Glutamatergic neuron (in vitro differentiated cells): ENCODE results near the gene ABCA4. TPM values are rescaled to one million over a fixed set of nuclear protein-coding genes. Genes with fewer than 3 reads are reported as not detected.

Source experiments
- DNase-seq: peaks from one replicate; pipeline ENCODE4 v3.0.0; 2022
- H3K27ac Mint-ChIP-seq: one replicate; pipeline ENCODE4 v1.8.0; 2020; ENCODE audit warnings: mild to moderate bottlenecking, mixed read lengths, inconsistent platforms; ENCODE audit not compliant: unreplicated experiment
- H3K27me3 Mint-ChIP-seq: one replicate; pipeline ENCODE4 v1.8.0; 2020; ENCODE audit warnings: mild to moderate bottlenecking, moderate library complexity, mixed read lengths, inconsistent platforms; ENCODE audit not compliant: unreplicated experiment
- H3K36me3 Mint-ChIP-seq: one replicate; pipeline ENCODE4 v1.8.0; 2020; ENCODE audit warnings: mild to moderate bottlenecking, mixed read lengths, inconsistent platforms; ENCODE audit not compliant: unreplicated experiment
- H3K4me1 Mint-ChIP-seq: one replicate; pipeline ENCODE4 v1.8.0; 2020; ENCODE audit warnings: mild to moderate bottlenecking, low read depth, mixed read lengths, inconsistent platforms; ENCODE audit not compliant: unreplicated experiment
- H3K4me3 Mint-ChIP-seq: one replicate; pipeline ENCODE4 v1.8.0; 2020; ENCODE audit warnings: mild to moderate bottlenecking, mixed read lengths, inconsistent platforms; ENCODE audit not compliant: unreplicated experiment
- H3K9me3 Mint-ChIP-seq: one replicate; pipeline ENCODE4 v1.8.0; 2020; ENCODE audit warnings: mild to moderate bottlenecking, moderate library complexity, mixed read lengths, inconsistent platforms; ENCODE audit not compliant: unreplicated experiment
- total RNA-seq: library from RNA; stranded (reverse); fragmentation: NEBNext Ultra II Directional; extraction: Animal tissue kit (Norgen Biotek cat#: 25700); gene quantifications from one replicate; pipeline ENCODE4 v1.2.1, GENCODE V29; 2021; ENCODE audit not compliant: unreplicated experiment
- TF ChIP-seq, protein P1 (sequence below): fragments of 200-600 bp; sonication (generic); IDR thresholded peaks from one replicate; pipeline ENCODE4 v1.5.0; 2021; ENCODE audit not compliant: partially characterized antibody, unreplicated experiment

ABCA4 gene
- total RNA-seq, 1 donor from 2014 or later: 0.61 TPM

DNA sequence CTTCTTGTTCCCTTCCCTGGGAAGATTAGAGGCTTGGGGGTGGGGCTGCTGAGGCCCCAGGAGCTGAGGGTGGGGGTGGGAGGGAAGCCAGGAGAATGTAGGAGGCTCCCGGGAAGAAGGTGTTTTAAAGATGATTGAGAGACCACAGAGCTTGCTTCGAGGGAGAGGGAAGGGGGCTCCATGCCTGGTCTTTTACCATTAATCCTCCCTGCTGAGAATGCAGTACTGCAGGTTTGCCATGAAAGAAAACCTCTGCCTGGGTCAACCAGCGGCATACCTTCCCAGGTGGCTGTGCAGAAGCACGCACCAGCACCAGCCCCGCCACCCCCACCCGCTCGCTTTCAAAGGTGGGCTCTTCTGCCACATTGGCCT is 15.4 kb downstream of the ABCA4 start:
- TF ChIP-seq, protein P1, sequence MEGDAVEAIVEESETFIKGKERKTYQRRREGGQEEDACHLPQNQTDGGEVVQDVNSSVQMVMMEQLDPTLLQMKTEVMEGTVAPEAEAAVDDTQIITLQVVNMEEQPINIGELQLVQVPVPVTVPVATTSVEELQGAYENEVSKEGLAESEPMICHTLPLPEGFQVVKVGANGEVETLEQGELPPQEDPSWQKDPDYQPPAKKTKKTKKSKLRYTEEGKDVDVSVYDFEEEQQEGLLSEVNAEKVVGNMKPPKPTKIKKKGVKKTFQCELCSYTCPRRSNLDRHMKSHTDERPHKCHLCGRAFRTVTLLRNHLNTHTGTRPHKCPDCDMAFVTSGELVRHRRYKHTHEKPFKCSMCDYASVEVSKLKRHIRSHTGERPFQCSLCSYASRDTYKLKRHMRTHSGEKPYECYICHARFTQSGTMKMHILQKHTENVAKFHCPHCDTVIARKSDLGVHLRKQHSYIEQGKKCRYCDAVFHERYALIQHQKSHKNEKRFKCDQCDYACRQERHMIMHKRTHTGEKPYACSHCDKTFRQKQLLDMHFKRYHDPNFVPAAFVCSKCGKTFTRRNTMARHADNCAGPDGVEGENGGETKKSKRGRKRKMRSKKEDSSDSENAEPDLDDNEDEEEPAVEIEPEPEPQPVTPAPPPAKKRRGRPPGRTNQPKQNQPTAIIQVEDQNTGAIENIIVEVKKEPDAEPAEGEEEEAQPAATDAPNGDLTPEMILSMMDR: no peak
- H3K4me3 Mint-ChIP-seq: no peak overlapping the region
- H3K4me1 Mint-ChIP-seq: no peaks in the 10 kb centered on the region
- peaks cover 14% of the 10 kb centered on the region for H3K27me3 Mint-ChIP-seq
- H3K36me3 Mint-ChIP-seq: peaks cover 12% of the 10 kb centered on the region
- no peak overlapping the region for H3K27ac Mint-ChIP-seq
- DNase-seq: no peak
- peaks cover 5% of the 10 kb centered on the region for H3K9me3 Mint-ChIP-seq

DNA sequence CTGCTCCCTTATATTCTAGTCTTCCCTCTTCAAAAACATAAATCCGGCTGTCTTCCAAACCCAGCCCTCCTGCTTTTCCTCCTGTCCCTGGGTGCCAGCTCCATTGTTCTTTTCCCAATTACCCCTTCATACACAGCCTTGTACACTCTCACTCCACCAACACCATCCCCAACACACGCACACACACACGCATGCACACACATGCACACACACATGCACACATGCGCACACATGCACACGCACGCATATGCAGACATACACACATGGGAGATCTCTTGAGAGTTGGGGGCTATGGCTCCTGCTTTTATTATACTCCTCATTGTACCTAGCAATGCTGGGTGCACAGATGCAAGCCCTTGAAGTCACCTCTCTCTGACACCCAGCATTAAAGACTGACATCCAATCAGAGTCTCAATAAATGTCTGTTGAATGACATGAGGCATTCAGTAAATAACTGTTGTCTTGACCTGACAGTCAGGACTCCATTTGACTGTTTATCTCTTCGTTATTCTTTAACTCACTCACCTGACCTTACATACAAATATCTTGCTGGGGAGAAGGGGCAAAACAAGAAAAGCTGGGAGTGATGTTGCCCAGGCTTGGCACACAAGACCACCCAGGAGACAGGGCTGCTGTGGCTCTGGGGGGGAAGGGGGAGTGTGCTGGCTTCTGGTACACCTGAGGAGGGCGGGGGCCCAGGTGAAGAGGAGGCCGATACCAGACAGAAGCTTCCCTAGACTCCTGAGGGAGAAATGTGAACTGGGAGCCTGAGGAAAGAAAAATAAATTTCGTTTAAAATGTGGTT is 16.0 kb downstream of the ABCA4 start:
- DNase-seq: no peak
- Mint-ChIP-seq H3K27me3 (peaks cover 14% of the 10 kb centered on the region), H3K36me3 (peaks cover 12% of the 10 kb centered on the region), H3K9me3 (peaks cover 5% of the 10 kb centered on the region), H3K27ac (no peak overlapping the region), H3K4me1 (no peaks in the 10 kb centered on the region), H3K4me3 (no peak overlapping the region)
- TF ChIP-seq, protein P1: no peak

DNA sequence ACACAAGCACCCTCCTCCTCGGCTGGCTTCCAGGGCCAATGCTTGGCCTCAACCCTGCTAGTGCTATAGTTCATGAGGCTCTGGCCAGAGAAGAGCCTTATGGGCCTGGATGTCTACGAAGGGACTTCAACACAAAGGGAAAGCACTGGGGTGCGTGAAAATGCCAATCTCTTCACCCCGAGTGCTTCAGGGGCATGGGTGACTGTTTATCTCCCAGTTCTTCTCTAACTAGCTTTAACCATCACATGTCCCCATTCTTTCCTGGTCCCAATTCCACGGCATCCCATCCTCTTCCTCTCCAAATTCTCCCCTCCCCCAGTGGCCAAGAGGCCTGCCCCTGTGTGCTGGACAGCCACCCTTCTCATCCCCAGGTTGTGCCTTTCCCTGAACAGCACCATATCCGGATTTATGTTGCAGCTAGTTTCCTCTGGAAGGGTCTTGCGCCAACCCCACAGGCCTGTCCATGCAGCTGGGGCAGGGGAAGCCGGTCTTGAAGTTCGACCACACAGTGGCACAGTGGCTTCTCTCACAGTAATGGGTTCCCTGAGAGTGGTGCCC is 16.7 kb downstream of the ABCA4 start:
- peaks cover 12% of the 10 kb centered on the region for H3K36me3 Mint-ChIP-seq
- H3K4me1 Mint-ChIP-seq: no peaks in the 10 kb centered on the region
- H3K27me3 Mint-ChIP-seq: peaks cover 14% of the 10 kb centered on the region
- DNase-seq: no peak
- no peak overlapping the region for H3K4me3 Mint-ChIP-seq
- TF ChIP-seq, protein P1: no peak
- H3K27ac Mint-ChIP-seq: no peak overlapping the region
- H3K9me3 Mint-ChIP-seq: peaks cover 5% of the 10 kb centered on the region

DNA sequence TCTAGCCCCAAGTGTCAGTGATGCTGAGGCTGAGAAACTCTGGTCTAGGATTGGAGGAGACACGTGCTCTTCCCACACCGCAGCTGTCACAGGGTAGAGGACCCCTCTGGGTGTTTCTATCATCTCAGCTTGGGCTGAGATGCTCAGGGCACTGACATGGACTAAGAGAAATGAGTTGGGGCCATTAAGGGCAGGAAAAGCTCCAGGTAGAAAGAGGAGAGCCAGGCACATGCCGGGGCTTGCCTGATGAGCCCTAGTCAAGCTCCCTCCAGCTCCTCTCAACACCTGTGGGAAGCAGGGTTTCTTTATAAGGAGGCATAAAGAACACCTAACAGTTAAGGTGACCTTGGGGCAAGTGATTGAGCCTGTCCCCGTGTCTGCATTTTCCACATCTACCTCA is 17.3 kb downstream of the ABCA4 start:
- Mint-ChIP-seq H3K27me3 (peaks cover 14% of the 10 kb centered on the region), H3K27ac (no peak overlapping the region), H3K36me3 (peaks cover 12% of the 10 kb centered on the region), H3K4me3 (no peak overlapping the region), H3K4me1 (no peaks in the 10 kb centered on the region), H3K9me3 (peaks cover 5% of the 10 kb centered on the region)
- DNase-seq: no peak
- TF ChIP-seq, protein P1: no peak
